HG03460 (cell line): ENCODE data around the gene ABR.
"Not testable (repeated sequence)": the region's sequence is repeated elsewhere in the genome, so short reads cannot be mapped to it uniquely, and the experiment has no call there.

Experiments
- ATAC-seq: cut with Tn5 transposase; IDR thresholded peaks from one replicate; pipeline ENCODE4 v1.9.1; 2021; ENCODE audit not compliant: unreplicated experiment

The ABR gene

DNA sequence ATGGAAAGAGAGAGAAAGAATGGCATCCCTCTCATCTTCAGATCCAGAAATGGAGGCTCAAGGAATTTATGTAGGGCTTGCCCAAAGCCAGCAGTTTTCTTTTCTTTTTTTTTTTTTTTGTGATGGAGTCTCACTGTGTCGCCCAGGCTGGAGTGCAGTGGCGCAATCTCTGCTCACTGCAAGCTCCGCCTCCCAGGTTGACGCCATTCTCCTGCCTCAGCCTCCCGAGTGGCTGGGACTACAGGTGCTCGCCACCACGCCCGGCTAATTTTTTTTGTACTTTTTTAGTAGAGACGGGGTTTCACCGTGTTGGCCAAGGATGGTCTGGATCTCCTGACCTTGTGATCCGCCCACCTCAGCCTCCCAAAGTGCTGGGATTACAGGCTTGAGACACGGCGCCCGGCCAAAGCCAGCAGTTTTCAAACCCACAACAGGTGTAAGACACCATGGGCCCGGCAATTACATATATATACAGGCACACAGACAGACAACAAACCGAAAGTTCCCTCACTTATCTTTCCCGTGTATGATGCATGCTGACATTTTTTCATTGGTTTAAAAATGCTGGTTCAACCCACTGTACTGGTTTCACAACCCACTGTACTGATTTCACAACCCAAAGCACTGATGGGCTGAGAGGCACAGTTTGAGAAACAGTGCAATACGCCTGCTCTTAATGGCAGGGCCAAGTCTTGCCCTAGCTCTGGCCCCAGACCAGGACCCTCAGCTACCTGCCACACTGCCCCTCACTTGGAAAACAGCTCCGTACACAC is 81.6 kb downstream of the ABR start:
- ATAC-seq = not testable (repeated sequence)

DNA sequence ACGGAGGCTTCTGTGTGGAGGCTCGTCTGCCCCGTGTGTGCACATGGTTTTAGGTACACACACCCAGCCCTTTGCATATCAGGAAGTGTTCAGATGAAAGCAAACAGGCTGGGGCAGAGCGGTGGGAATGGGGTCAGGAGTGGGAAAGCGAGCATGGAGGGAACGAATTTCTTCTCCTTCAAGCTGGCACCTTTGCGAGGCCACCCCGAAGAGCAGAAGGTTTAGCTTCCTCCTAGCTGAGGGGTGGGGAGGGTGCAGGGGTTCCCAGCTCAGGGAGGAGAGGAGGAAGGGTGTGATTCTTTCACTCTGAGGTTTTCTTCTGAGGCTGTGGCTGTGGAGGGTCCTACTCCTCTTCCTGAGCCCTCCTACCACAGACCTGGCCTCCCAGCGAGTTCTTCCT is 83.6 kb downstream of the ABR start:
- ATAC-seq = no peak

DNA sequence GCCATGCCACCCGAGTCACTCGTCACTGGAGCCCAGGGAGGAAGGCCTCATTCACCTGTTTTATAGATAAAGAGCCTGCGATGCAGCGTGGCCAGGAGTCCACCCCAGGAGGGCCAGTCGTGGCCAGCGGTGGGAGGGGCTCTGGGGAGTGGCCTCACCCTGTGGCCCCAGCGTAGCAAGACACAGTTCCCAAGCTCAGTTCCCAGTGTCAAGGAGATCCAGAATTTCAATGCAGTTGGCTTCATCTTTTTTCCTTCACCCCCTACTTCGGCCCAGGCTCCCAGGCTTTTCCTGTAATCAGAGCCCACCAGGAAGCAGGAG is 84.0 kb downstream of the ABR start:
- no peak for ATAC-seq

DNA sequence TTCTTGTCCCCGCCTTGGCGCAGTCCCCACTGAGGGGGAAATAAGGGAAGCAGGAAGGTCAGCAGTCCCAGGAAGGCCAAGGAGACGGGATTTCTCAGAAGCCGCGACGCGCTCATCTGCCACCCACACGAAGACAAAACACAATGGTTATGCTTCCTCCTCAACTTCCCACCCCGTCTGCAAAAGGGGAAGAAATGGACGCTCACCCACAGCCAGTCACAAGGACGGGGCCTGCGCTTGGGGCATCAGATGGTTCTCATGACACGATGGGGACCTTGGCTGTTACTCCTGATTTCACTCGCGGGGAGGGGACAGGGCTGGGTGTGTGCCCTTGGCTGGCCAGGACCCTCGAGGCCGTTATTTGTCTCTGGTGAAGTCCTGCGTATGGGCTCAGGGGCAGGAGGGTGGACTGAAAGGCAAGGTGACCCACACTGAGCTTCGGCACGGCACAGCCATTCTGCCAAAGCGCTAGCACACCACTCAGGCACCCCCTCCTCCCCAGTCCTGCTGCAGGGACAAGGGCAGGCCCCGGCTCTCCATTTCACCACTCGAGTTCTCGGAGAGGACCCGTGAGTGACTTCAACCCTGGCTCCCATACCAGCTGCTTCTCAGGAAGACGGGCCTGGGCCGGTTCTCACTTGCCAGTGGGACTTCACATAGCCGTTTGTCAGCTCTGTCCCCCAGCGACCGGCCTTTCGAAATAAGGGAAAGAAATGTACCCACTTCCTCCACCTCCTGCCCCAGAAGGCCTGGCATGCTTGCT is 84.5 kb downstream of the ABR start:
- ATAC-seq = no peak

DNA sequence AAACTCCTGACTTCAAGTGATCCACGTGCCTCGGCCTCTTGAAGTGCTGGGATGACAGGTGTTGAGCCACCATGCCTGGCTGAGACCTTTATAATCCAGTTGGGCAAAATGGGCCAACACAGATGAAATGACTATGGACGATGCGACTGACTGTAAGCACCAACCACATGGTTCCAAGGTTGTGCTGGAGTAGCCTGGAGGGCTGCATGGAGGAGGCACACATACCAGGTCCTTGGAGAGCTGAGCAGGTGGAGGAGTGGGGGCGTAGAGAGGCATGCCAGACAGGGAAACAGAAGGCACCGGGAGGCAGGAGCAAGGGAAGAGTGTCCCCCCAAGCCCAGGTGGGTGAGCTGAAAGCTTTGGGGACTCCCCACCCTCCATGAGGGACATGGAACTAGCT is 85.2 kb downstream of the ABR start:
- ATAC-seq = no peak

DNA sequence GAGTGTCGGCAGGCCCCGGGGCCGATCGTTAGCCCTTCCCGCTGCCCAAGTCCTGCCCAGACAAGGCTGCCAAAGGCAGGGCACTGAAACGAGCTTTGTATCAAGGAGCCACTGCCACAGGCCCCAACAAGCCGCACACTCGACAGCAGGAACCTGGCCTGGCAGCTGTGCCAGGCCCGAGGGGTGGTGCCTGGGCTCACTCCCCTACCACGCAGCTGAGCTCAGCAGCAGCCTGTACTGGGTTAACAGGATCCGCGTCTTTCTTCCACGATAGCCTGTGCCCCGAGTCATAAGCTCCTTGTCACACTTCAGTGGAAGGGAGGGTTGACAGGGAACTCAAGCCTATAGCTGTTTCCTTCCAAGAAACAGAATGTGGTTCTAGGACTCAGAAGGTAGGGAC is 87.9 kb downstream of the ABR start:
- no peak for ATAC-seq

DNA sequence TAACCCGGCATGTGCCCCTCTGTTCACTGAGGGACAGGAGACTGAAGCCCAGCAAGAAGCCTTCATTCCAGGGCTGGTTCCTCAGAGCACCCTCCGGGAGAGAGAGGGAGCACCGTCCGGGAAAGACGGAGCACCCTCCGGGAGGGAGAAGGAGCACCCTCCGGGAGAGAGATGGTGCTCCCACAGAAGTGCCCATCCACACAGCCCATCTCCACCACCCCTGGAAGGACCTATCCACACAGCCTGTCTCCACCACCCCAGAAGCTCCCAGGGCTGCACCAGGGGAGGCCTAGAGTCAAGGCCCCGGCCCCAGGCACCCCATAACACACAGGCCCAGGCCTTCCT is 88.6 kb downstream of the ABR start:
- no peak for ATAC-seq

DNA sequence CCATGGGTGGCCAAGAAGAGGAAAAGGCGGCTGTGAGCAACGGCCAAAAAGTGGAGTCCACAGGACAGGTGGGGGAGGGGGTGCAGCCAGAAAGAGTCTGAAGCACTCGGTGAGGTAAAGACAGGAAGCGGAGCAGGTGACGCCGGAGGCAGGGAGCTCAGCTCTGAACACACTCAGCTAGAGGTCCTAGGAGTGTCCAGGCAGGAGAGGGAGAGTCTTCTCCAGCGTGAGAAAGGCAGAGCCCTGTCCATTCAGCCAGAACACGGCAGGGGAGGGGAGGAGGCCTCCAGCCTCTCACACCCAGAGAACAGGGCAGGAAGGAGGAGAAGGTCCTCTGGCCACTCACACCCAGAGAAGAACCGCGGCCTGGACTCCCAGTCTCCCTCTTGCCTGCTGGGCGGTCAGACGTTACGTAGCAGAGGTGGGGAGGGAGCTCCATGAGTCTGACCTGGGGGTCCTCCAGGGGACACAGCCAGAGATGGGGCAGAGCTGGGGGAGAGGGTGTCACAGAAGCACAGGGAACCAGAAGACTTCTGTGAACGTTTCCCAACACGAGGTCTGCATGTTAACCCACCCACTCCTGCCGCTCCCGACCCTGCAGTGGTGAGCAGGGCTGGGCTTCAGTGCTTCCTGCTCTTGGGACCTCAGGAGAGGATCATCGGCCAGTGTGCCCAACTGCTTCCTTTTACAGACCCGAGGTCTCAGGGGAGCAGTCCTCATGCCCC is 89.2 kb downstream of the ABR start:
- no peak for ATAC-seq

DNA sequence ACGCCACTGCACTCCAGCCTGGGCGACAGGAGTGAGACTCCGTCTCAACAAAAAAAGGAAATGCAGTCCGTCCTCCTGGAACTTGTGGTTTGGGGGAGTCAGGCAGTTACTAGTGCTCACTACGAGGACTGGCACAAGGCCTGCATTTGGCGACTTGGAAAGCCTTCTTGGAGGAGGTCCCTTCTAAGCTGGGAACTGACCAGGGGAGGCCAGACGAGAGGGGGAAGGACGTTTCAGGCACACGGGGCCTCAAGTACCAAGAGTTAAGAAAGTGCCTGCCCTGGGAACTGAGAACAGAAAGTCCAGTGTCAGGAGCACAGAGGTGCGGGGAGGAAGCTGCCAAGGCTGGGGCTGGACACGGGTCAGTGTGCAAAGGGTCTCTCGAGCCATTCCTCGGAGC is 89.9 kb downstream of the ABR start:
- ATAC-seq = no peak

DNA sequence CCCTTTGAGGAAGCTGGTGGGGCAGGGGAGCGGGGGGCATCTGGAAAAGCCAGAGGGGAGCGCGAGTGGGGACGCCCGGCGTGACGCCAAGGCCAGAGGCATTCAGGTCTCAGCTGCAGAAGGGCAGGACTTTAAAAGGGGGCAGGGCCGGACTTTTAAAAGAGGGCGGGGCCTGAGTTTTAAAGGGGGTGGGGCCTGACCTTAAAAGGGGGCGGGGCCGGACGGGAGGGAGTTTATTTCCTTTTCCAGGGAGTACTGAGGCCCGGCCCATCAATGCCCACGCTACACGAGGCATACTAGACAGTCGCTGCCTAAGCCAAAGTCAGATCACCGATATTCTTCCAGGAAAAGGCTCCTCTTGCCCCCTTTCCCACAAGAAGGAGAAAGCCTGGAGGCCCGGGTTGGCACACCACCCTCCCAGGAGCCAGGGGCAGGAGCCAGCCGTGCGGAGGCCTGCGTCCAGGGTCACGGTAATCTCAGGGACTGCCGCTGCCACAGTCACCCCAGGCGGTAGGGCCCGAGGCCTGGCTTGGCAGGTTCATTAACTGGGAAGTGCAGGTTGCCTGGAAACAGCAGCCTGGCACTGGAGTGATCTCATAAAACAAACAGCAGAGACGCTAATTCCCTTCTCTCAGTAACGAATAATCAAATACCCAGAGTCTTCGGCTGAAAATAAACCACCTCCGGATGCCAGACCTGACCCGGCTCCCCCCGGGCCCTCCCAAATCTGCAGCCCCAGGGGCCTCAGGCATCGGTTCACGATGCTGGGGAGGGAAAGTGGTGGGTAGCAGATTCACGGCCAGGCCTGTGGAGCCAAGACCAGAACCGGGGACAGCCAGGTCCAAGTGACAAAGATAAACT is 92.2 kb downstream of the ABR start:
- ATAC-seq = no peak

DNA sequence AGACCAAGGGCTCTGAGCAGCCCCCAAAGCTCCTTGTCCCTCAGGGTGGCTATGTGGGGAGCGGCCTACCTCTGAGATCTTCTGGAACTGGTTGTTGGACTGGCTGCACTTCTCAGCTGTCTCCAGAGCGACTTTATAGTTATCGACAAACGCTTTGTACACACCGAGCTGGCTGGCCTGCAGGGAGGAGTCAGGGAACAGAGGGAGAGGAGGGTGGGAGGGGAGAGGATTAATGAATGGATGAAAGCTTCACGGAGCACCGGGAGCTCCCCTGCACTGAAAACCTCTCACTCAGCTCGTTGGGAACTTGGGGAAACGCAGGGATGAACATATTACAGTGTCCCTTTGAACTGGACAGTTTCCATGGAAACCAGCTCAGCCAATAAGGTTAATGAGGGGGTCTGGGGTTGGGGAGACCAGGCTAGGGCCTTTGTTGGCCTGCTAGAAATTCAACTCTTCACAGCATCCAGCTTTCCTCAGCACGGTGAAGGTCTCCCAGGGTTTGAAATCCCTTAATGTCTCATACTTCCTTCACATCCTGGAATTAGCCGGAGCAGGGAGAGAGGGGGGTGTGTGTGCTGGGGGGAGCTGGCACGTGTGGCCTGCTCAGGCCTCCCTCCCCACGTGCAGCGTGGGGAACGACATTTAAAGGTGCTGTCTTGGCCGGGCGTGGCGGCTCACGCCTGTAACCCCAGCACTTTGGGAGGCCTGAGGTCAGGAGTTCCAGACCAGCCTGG is 96.2 kb downstream of the ABR start:
- no peak for ATAC-seq

DNA sequence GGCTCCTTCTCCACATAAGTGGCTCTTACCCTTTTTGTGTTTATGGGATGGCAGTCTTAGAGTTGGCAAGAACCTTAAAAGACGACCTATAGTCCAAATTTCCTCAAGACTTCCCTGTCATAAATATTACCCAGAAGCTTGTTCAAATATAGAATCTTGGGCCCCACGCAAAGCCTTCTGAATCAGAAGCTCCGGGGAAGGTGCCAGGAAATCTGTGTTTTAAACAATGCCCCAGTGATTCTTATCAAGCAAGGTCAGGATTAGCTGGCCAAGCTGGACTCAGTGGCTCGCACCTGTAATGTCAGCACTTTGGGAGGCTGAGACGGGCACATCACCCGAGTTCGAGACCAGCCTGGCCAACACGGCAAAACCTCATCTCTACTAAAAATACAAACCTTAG is 97.2 kb downstream of the ABR start:
- ATAC-seq = no peak

DNA sequence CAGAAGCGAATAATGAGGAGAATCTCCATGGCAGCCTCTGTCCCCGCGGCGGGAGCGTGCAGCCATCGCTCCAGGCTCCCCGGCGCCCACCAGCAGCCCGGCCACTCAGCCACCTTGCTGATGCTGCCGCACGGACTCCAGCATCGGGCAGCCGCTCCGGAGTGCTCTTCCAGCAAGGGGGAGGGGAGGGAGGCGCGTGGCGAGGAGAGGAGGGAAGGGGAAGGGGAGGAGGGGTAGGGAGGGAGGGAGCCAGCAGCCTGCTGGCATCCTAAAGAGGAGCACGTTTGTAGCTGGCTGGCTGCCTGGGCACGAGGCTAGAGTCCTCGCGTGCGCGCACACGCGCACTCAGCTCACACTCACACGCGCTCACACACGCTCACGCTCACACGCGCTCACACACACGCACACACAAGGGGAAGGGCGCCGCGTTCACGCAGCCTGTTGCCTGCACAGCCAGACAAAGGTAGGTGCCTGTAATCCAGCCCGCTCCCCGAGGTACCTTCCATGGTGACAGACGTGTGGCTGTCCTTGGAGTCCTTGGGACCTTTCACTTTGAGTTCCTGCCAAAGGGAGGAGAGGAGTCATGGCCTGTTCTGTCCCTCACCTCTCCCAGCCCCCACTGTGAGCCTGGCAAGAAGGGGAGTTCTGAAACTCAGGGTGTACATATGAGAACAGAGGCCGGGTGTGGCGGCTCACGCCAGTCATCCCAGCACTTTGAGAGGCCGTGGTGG is 100.8 kb downstream of the ABR start:
- no peak for ATAC-seq

DNA sequence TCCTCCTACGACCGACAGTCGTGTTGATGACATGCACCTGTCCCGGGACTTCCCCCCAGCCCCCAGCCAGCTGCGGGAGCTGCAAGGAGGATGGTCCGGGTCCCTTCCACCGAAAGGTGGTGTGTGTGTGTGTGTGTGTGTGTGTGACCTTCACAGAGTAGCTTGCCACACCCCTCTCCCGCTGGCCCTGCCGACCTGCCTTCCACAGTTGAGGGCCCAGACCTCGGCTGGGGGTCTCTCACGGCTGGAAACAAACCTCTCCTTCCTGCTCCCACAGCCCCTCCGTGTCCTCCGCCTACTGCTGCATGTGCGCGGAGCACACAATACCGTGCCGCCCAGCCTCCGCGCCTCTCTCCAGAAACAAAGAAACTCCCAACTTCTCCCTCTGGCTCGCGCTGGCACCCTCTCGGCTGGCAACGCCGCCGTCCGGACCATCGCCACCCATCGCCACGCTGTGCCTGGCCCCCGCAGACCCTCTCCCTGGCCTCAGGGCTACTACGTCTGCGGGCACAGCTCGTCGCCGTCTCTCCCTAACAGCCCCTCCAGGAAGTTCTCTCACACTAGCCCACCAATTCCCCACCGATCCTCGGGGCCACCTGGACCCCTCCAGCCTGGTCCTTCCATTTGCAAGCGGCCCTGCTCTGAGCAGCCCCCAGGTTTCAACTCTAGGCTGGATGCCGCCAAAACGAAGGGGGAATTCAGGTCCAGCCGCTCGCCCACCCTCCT is 101.6 kb downstream of the ABR start:
- no peak for ATAC-seq

DNA sequence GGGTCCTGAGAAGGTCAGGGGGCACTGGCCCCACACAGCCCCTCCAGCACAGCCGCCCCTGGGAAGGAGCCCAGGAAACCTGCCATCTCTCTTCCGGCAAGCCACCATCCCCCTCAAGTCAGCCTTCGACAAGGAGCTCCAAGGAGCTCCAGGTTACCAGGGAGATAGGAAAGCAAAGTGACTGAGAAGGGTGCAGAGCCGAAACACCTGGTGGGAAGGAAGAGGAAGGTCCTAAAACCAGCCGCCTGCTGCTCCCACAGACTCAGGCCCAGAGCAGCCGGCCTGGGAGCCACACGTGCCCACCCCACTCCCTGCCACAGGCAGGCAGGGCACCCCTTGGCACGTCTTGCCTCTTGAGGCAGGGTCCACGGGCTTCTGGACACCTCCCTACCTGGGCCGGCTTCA is 102.2 kb downstream of the ABR start:
- ATAC-seq = no peak

DNA sequence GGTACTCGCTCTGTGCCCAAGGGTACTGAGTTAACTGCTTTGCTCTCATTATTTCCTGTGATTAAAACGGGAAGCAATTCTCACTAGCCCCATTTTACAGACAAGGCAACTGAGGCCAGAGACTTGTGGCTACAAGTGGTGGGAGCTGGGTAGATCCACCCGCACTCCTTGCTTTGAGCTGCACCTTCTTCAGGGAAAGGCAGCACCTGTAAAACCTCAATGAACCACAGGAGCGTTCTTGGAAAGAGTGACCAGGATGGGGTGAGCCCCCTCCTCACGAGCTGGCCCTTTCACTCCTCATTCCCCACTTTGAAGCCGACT is 102.8 kb downstream of the ABR start:
- ATAC-seq = no peak

DNA sequence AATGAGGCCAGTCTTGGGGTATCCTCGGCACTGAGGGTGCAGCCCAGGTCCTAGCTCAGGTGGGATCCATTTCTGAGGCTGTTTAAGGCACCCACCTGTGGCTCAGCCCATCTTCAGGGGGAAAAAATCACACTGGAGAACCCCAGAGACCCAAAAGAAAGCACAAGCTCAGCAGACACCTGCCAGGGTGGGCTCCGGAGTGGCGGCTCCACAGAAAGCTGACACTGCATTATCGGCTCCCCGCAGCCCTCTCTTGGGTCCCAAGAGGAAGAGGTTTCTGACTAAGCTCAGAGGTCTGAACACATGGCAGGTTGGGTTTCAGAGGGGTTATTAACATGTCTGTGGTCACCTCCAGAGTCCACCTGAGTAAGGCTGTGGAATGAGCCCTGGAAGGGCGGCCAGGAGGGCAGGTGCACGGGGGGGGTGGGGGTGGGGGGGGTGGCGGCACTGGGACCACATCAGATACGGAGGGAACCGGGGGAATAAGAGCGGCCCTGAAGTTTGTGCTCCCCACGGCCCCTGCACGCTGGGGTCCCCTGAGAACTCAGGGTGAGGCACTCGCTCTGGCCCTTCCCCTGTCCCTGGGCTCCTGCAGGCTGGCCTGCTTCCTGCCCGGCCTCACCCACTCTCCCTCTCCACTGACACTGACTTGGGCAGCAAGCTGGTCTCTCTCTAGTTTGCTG is 103.3 kb downstream of the ABR start:
- no peak for ATAC-seq

DNA sequence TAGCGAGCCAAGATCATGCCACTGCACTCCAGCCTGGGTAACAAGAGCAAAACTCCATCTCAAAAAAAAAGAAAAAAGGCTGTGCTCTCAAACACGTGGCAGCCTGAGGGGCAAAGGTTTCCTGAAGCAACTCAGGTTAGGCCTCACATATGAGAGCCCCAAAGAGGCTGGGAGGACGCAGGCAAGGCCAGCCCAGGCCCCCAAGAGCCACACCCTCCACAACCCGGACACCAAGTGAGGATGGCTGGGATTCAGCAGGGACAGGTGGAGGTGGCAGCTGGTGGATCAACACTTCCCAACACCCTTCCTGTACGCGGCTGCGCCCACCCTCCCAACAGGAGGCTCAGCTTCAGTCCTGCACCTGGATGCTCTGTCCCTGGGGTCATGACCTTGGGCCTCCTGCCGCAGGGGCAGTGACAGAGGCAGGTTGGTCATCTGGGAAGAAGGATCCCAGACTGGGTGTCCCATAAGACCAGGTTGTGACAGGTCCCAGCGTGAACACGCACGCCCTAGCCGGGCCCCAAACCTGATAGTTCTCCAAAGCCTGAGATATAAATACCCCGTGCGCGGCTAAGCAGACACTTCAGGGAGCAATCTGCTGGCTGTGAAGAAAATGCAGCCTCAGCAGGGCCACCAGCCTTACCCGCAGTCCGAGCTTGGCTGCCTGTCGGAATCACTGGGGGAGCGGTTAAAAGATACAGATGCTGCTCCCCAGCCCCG is 104.7 kb downstream of the ABR start:
- no peak for ATAC-seq
